ENCODE results near the gene FBXL5.

The FBXL5 gene

GRCh38 chr4:15655223-15656037 lies at the start of gene FBXL5:
FBXL5 (minus strand) TSS chr4:15655357; CDS start chr4:15655287, 70 bp downstream.
- Mint-ChIP-seq H3K36me3 (ENCODE audit: low read depth) (peaks cover 13% of the 10 kb centered on the region), H3K4me1 (ENCODE audit: low read depth) (peaks cover 39% of the 10 kb centered on the region)
- DNase-seq (ENCODE audit: low spot score) = peak; percentile 92

GRCh38 chr4:15704129-15704528 lies 49.0 kb upstream of the FBXL5 start:
- Mint-ChIP-seq H3K27ac (no peak overlapping the region), H3K36me3 (ENCODE audit: low read depth) (peaks cover 2% of the 10 kb centered on the region), H3K9me3 (no peaks in the 10 kb centered on the region), H3K27me3 (ENCODE audit: low read depth) (peaks cover 15% of the 10 kb centered on the region), H3K4me1 (ENCODE audit: low read depth) (peaks cover 2% of the 10 kb centered on the region), H3K4me3 (peak overlapping the region; percentile 88)
- DNase-seq (ENCODE audit: low spot score) = no peak

More at GRCh38 chr4:15655223-15656037, at the start of gene FBXL5:
- no peaks in the 10 kb centered on the region for H3K27me3 Mint-ChIP-seq (ENCODE audit: low read depth)
- no peaks in the 10 kb centered on the region for H3K9me3 Mint-ChIP-seq
- H3K4me3 Mint-ChIP-seq = peak within 1 kb of the TSS; percentile 98
- peak within 1 kb of the TSS; percentile 97 for H3K27ac Mint-ChIP-seq

GRCh38 chr4:15703439-15703838 lies 48.3 kb upstream of the FBXL5 start:
- peak overlapping the region; percentile 88 for H3K4me3 Mint-ChIP-seq
- H3K4me1 Mint-ChIP-seq (ENCODE audit: low read depth) = peaks cover 2% of the 10 kb centered on the region
- H3K36me3 Mint-ChIP-seq (ENCODE audit: low read depth) = peaks cover 2% of the 10 kb centered on the region
- H3K27me3 Mint-ChIP-seq (ENCODE audit: low read depth) = peaks cover 15% of the 10 kb centered on the region
- no peaks in the 10 kb centered on the region for H3K9me3 Mint-ChIP-seq
- DNase-seq (ENCODE audit: low spot score) = no peak
- peak overlapping the region; percentile 6 for H3K27ac Mint-ChIP-seq

- H3K36me3 Mint-ChIP-seq (ENCODE audit: low read depth) = peaks cover 2% of the 10 kb centered on the region
- no peaks in the 10 kb centered on the region for H3K9me3 Mint-ChIP-seq
- DNase-seq (ENCODE audit: low spot score) = peak; percentile 43
- peak within 1 kb of the TSS; percentile 88 for H3K4me3 Mint-ChIP-seq
- peak within 1 kb of the TSS; percentile 58 for H3K27ac Mint-ChIP-seq
- H3K4me1 Mint-ChIP-seq (ENCODE audit: low read depth) = peaks cover 2% of the 10 kb centered on the region
- H3K27me3 Mint-ChIP-seq (ENCODE audit: low read depth) = peaks cover 19% of the 10 kb centered on the region
Measured at GRCh38 chr4:15702941-15703403, 47.8 kb upstream of the FBXL5 start, which contains the start of gene BST1. BST1 (plus strand) TSS chr4:15703065; CDS start chr4:15703145, 80 bp downstream.

- Mint-ChIP-seq H3K4me1 (ENCODE audit: low read depth) (peaks cover 8% of the 10 kb centered on the region), H3K4me3 (no peak overlapping the region), H3K9me3 (no peaks in the 10 kb centered on the region), H3K27me3 (ENCODE audit: low read depth) (peaks cover 16% of the 10 kb centered on the region), H3K36me3 (ENCODE audit: low read depth) (no peaks in the 10 kb centered on the region), H3K27ac (peak overlapping the region; percentile 4)
- DNase-seq (ENCODE audit: low spot score) = no peak
Measured at GRCh38 chr4:15696866-15697265, 41.7 kb upstream of the FBXL5 start.

- no peaks in the 10 kb centered on the region for H3K36me3 Mint-ChIP-seq (ENCODE audit: low read depth)
Measured at GRCh38 chr4:15695729-15696128, 40.6 kb upstream of the FBXL5 start.

GRCh38 chr4:15695240-15695699 lies 40.1 kb upstream of the FBXL5 start:
- Mint-ChIP-seq H3K9me3 (no peaks in the 10 kb centered on the region), H3K36me3 (ENCODE audit: low read depth) (no peaks in the 10 kb centered on the region), H3K4me1 (ENCODE audit: low read depth) (peaks cover 8% of the 10 kb centered on the region), H3K4me3 (no peak overlapping the region), H3K27ac (no peak overlapping the region), H3K27me3 (ENCODE audit: low read depth) (peaks cover 12% of the 10 kb centered on the region)
- DNase-seq (ENCODE audit: low spot score) = no peak

More at GRCh38 chr4:15695729-15696128, 40.6 kb upstream of the FBXL5 start:
- H3K4me3 Mint-ChIP-seq = no peak overlapping the region
- peaks cover 8% of the 10 kb centered on the region for H3K4me1 Mint-ChIP-seq (ENCODE audit: low read depth)
- H3K27me3 Mint-ChIP-seq (ENCODE audit: low read depth) = peaks cover 14% of the 10 kb centered on the region
- H3K9me3 Mint-ChIP-seq = no peaks in the 10 kb centered on the region
- DNase-seq (ENCODE audit: low spot score) = no peak
- no peak overlapping the region for H3K27ac Mint-ChIP-seq

- no peak overlapping the region for H3K27ac Mint-ChIP-seq
- no peak for DNase-seq (ENCODE audit: low spot score)
- peaks cover 8% of the 10 kb centered on the region for H3K4me1 Mint-ChIP-seq (ENCODE audit: low read depth)
- H3K4me3 Mint-ChIP-seq = no peak overlapping the region
- H3K36me3 Mint-ChIP-seq (ENCODE audit: low read depth) = no peaks in the 10 kb centered on the region
- no peaks in the 10 kb centered on the region for H3K9me3 Mint-ChIP-seq
- H3K27me3 Mint-ChIP-seq (ENCODE audit: low read depth) = peaks cover 9% of the 10 kb centered on the region
Measured at GRCh38 chr4:15694431-15694830, 39.3 kb upstream of the FBXL5 start.

- no peak for DNase-seq (ENCODE audit: low spot score)
- Mint-ChIP-seq H3K27me3 (ENCODE audit: low read depth) (peaks cover 2% of the 10 kb centered on the region), H3K36me3 (ENCODE audit: low read depth) (peaks cover 3% of the 10 kb centered on the region), H3K4me3 (no peak overlapping the region), H3K27ac (no peak overlapping the region), H3K9me3 (no peaks in the 10 kb centered on the region), H3K4me1 (ENCODE audit: low read depth) (peaks cover 8% of the 10 kb centered on the region)
Measured at GRCh38 chr4:15692602-15693001, 37.4 kb upstream of the FBXL5 start.

- no peaks in the 10 kb centered on the region for H3K27me3 Mint-ChIP-seq (ENCODE audit: low read depth)
- H3K27ac Mint-ChIP-seq = no peak overlapping the region
- H3K9me3 Mint-ChIP-seq = no peaks in the 10 kb centered on the region
- peaks cover 2% of the 10 kb centered on the region for H3K4me1 Mint-ChIP-seq (ENCODE audit: low read depth)
- no peak for DNase-seq (ENCODE audit: low spot score)
- no peak overlapping the region for H3K4me3 Mint-ChIP-seq
- peaks cover 12% of the 10 kb centered on the region for H3K36me3 Mint-ChIP-seq (ENCODE audit: low read depth)
Measured at GRCh38 chr4:15691346-15692135, 36.4 kb upstream of the FBXL5 start.

- no peak for DNase-seq (ENCODE audit: low spot score)
- H3K27me3 Mint-ChIP-seq (ENCODE audit: low read depth) = no peaks in the 10 kb centered on the region
Measured at GRCh38 chr4:15690020-15690809, 35.1 kb upstream of the FBXL5 start.

GRCh38 chr4:15689540-15689939 lies 34.4 kb upstream of the FBXL5 start:
- Mint-ChIP-seq H3K27me3 (ENCODE audit: low read depth) (no peaks in the 10 kb centered on the region), H3K27ac (no peak overlapping the region), H3K36me3 (ENCODE audit: low read depth) (peaks cover 24% of the 10 kb centered on the region), H3K4me3 (no peak overlapping the region), H3K9me3 (no peaks in the 10 kb centered on the region), H3K4me1 (ENCODE audit: low read depth) (peaks cover 6% of the 10 kb centered on the region)
- DNase-seq (ENCODE audit: low spot score) = no peak

More at GRCh38 chr4:15690020-15690809, 35.1 kb upstream of the FBXL5 start:
- H3K36me3 Mint-ChIP-seq (ENCODE audit: low read depth) = peaks cover 22% of the 10 kb centered on the region
- no peaks in the 10 kb centered on the region for H3K9me3 Mint-ChIP-seq
- no peak overlapping the region for H3K4me3 Mint-ChIP-seq
- H3K4me1 Mint-ChIP-seq (ENCODE audit: low read depth) = peaks cover 4% of the 10 kb centered on the region
- no peak overlapping the region for H3K27ac Mint-ChIP-seq

GRCh38 chr4:15688051-15688450 lies 32.9 kb upstream of the FBXL5 start:
- H3K36me3 Mint-ChIP-seq (ENCODE audit: low read depth) = peaks cover 27% of the 10 kb centered on the region
- H3K4me3 Mint-ChIP-seq = no peak overlapping the region
- H3K4me1 Mint-ChIP-seq (ENCODE audit: low read depth) = peaks cover 11% of the 10 kb centered on the region
- no peaks in the 10 kb centered on the region for H3K9me3 Mint-ChIP-seq
- DNase-seq (ENCODE audit: low spot score) = no peak
- no peaks in the 10 kb centered on the region for H3K27me3 Mint-ChIP-seq (ENCODE audit: low read depth)
- H3K27ac Mint-ChIP-seq = no peak overlapping the region
